HG03558 (cell line): ENCODE measurements around the gene TPBGL.
A peak's percentile ranks its signal among the peaks of the same experiment; 100 is the strongest.

Source experiments
- ATAC-seq: cut with Tn5 transposase; IDR thresholded peaks from one replicate; pipeline ENCODE4 v1.9.1; 2021; ENCODE audit warnings: moderate number of reproducible peaks; ENCODE audit not compliant: unreplicated experiment; ENCODE audit errors: extremely low read depth

Gene TPBGL

GRCh38 chr11:75208446-75208845 lies 32.1 kb upstream of the TPBGL start:
- ATAC-seq = no peak

- ATAC-seq = no peak
Measured at GRCh38 chr11:75212411-75212810, 28.2 kb upstream of the TPBGL start.

GRCh38 chr11:75214411-75214821 lies 26.2 kb upstream of the TPBGL start:
- no peak for ATAC-seq

- no peak for ATAC-seq
Measured at GRCh38 chr11:75214843-75215242, 25.7 kb upstream of the TPBGL start.

GRCh38 chr11:75219869-75220268 lies 20.7 kb upstream of the TPBGL start:
- no peak for ATAC-seq

GRCh38 chr11:75223954-75224643 lies 16.5 kb upstream of the TPBGL start:
- ATAC-seq = no peak

GRCh38 chr11:75225794-75226193 lies 14.8 kb upstream of the TPBGL start:
- no peak for ATAC-seq

- ATAC-seq = no peak
Measured at GRCh38 chr11:75229466-75229865, 11.1 kb upstream of the TPBGL start.

GRCh38 chr11:75230621-75231020 lies 10.0 kb upstream of the TPBGL start:
- ATAC-seq = no peak

GRCh38 chr11:75233754-75234172 lies 6.8 kb upstream of the TPBGL start:
- ATAC-seq = no peak

GRCh38 chr11:75236062-75236461 lies 4.5 kb upstream of the TPBGL start:
- ATAC-seq = no peak

- ATAC-seq = no peak
Measured at GRCh38 chr11:75237050-75237449, 3.5 kb upstream of the TPBGL start.

GRCh38 chr11:75238595-75239440 lies 1.8 kb upstream of the TPBGL start:
- ATAC-seq = no peak

- ATAC-seq = no peak
Measured at GRCh38 chr11:75239531-75240290, 863 bp upstream of the TPBGL start.

GRCh38 chr11:75241036-75241905 lies 697 bp downstream of the TPBGL start:
- peak; percentile 70 for ATAC-seq

- ATAC-seq = no peak
Measured at GRCh38 chr11:75241906-75242644, 1.5 kb downstream of the TPBGL start.

GRCh38 chr11:75242722-75243600 lies 2.4 kb downstream of the TPBGL start:
- ATAC-seq = no peak

- no peak for ATAC-seq
Measured at GRCh38 chr11:75244052-75244814, 3.7 kb downstream of the TPBGL start.
